ENCODE results near the gene DGCR6L.
"Not testable (repeated sequence)": the region's sequence is repeated elsewhere in the genome, so short reads cannot be mapped to it uniquely, and the experiment has no call there.

- not testable (repeated sequence) for TF ChIP-seq NR3C1 (CRISPR knock-in tag; conservative IDR thresholded peaks at IDR 0.05; ENCODE audit: low read depth); MAX (CRISPR knock-in tag; IDR thresholded peaks at IDR 0.05); CTCF (IDR thresholded peaks at IDR 0.05); NR2C2 (CRISPR knock-in tag; IDR thresholded peaks at IDR 0.05); NFATC4 (CRISPR knock-in tag; IDR thresholded peaks at IDR 0.05); JUN (CRISPR knock-in tag; IDR thresholded peaks at IDR 0.05); ATF2 (CRISPR knock-in tag; IDR thresholded peaks at IDR 0.05; ENCODE audit: borderline replicate concordance, low read depth); FOXP1 (CRISPR knock-in tag; IDR thresholded peaks at IDR 0.05; ENCODE audit: borderline replicate concordance); FOXJ3 (CRISPR knock-in tag; IDR thresholded peaks at IDR 0.05; ENCODE audit: borderline replicate concordance); HMGA2 (CRISPR knock-in tag; IDR thresholded peaks at IDR 0.05); ZBTB21 (CRISPR knock-in tag; IDR thresholded peaks at IDR 0.05; ENCODE audit: borderline replicate concordance)
- TF ChIP-seq, protein P1, sequence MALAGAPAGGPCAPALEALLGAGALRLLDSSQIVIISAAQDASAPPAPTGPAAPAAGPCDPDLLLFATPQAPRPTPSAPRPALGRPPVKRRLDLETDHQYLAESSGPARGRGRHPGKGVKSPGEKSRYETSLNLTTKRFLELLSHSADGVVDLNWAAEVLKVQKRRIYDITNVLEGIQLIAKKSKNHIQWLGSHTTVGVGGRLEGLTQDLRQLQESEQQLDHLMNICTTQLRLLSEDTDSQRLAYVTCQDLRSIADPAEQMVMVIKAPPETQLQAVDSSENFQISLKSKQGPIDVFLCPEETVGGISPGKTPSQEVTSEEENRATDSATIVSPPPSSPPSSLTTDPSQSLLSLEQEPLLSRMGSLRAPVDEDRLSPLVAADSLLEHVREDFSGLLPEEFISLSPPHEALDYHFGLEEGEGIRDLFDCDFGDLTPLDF (CRISPR knock-in tag; IDR thresholded peaks at IDR 0.05), result not testable (repeated sequence)
- TF ChIP-seq, protein P2, sequence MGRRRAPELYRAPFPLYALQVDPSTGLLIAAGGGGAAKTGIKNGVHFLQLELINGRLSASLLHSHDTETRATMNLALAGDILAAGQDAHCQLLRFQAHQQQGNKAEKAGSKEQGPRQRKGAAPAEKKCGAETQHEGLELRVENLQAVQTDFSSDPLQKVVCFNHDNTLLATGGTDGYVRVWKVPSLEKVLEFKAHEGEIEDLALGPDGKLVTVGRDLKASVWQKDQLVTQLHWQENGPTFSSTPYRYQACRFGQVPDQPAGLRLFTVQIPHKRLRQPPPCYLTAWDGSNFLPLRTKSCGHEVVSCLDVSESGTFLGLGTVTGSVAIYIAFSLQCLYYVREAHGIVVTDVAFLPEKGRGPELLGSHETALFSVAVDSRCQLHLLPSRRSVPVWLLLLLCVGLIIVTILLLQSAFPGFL (CRISPR knock-in tag; IDR thresholded peaks at IDR 0.05; ENCODE audit: borderline replicate concordance), result not testable (repeated sequence)
- TF ChIP-seq, protein P3, sequence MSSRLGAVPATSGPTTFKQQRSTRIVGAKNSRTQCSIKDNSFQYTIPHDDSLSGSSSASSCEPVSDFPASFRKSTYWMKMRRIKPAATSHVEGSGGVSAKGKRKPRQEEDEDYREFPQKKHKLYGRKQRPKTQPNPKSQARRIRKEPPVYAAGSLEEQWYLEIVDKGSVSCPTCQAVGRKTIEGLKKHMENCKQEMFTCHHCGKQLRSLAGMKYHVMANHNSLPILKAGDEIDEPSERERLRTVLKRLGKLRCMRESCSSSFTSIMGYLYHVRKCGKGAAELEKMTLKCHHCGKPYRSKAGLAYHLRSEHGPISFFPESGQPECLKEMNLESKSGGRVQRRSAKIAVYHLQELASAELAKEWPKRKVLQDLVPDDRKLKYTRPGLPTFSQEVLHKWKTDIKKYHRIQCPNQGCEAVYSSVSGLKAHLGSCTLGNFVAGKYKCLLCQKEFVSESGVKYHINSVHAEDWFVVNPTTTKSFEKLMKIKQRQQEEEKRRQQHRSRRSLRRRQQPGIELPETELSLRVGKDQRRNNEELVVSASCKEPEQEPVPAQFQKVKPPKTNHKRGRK (CRISPR knock-in tag; IDR thresholded peaks at IDR 0.05; ENCODE audit: borderline replicate concordance), result not testable (repeated sequence)
Observed at GRCh38 chr22:20306646-20307447, 13.0 kb downstream of the DGCR6L start.

Measured in WTC11 (cell line).